Esophagus squamous epithelium (tissue), 4 donors: ENCODE data around the gene CTSF.

Experiments
- POLR2A ChIP-seq, 4 donors: fragments of 450-650 bp; IDR thresholded peaks; one replicate each; pipeline ENCODE4 v1.6.1; 2017; ENCODE audit warnings: antibody characterized with exemption in 4 of 4, mild to moderate bottlenecking in 4 of 4, moderate library complexity in 3 of 4
- TF ChIP-seq, protein P1 (sequence below), 6 experiments: fragments of 450-650 bp in 4 of 6; fragments of 200-600 bp in 2 of 6; sonication (generic) in 2 of 6; IDR thresholded peaks; one replicate each; pipeline ENCODE4 v1.5.1; 2016 to 2019; ENCODE audit warnings: antibody characterized with exemption in 6 of 6, mild to moderate bottlenecking in 4 of 6, moderate library complexity in 4 of 6

DNA sequence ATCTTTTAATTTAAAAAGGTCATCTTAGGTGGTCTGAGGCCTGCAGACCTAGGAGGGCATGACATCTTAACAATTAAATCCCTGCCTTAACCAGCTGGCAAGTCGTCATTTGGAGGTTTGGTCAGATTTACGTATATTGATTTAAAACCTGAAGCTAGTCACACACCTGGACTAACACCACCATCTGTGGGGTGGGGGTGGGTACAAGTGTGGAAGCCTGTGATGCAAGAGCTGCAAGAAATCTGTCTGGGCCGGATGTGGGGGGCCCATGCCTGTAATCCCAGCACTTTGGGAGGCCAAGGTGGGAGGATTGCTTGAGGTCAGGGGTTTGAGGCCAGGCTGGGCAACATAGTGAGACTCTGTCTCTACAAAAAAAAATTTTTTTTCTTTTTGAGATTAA lies 12.9 kb upstream of the CTSF start:
- TF ChIP-seq, protein P1, sequence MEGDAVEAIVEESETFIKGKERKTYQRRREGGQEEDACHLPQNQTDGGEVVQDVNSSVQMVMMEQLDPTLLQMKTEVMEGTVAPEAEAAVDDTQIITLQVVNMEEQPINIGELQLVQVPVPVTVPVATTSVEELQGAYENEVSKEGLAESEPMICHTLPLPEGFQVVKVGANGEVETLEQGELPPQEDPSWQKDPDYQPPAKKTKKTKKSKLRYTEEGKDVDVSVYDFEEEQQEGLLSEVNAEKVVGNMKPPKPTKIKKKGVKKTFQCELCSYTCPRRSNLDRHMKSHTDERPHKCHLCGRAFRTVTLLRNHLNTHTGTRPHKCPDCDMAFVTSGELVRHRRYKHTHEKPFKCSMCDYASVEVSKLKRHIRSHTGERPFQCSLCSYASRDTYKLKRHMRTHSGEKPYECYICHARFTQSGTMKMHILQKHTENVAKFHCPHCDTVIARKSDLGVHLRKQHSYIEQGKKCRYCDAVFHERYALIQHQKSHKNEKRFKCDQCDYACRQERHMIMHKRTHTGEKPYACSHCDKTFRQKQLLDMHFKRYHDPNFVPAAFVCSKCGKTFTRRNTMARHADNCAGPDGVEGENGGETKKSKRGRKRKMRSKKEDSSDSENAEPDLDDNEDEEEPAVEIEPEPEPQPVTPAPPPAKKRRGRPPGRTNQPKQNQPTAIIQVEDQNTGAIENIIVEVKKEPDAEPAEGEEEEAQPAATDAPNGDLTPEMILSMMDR (IDR thresholded peaks at IDR 0.05) = no peak
- no peak for TF ChIP-seq POLR2A (IDR thresholded peaks at IDR 0.05)
